Germinal center (tissue), 1 donor: ENCODE measurements around the gene GAGE2A.
A peak's percentile ranks its signal among the peaks of the same experiment; 100 is the strongest.
"Not testable (repeated sequence)": the region's sequence is repeated elsewhere in the genome, so short reads cannot be mapped to it uniquely, and the experiment has no call there.

Source experiments
- DNase-seq: peaks from one replicate; pipeline ENCODE4 v3.0.0; 2012; ENCODE audit warnings: mixed read lengths, low spot score

GAGE2A gene

GRCh38 chrX:49589196-49589595, at the start of gene GAGE2A:
Gene GAGE2A, plus strand, starts transcription at chrX:49589496. Its CDS starts 1,155 bp downstream, at chrX:49590651.
- DNase-seq, result not testable (repeated sequence)

- DNase-seq, result not testable (repeated sequence)
These were observed 47.9 kb upstream of the GAGE2A start, which contains the start of gene GAGE12D for GRCh38 chrX:49541433-49541832. Gene GAGE12D, plus strand, starts transcription at chrX:49541733. Its CDS starts 1,155 bp downstream, at chrX:49542888.

GRCh38 chrX:49550989-49551388, 38.3 kb upstream of the GAGE2A start, which contains the start of gene GAGE12E:
Gene GAGE12E, plus strand, starts transcription at chrX:49551289. Its CDS starts 1,155 bp downstream, at chrX:49552444.
- DNase-seq, result not testable (repeated sequence)

GRCh38 chrX:49560542-49560941, 28.8 kb upstream of the GAGE2A start, which contains the start of gene GAGE12F:
Gene GAGE12F, plus strand, starts transcription at chrX:49560842. Its CDS starts 1,155 bp downstream, at chrX:49561997.
- not testable (repeated sequence) for DNase-seq

GRCh38 chrX:49568728-49569127, 20.6 kb upstream of the GAGE2A start:
- DNase-seq, result not testable (repeated sequence)

- DNase-seq, result not testable (repeated sequence)
These were observed 20.1 kb upstream of the GAGE2A start for GRCh38 chrX:49569152-49569551.

GRCh38 chrX:49570100-49570499, 19.2 kb upstream of the GAGE2A start, which contains the start of gene GAGE12G:
Gene GAGE12G, plus strand, starts transcription at chrX:49570400. Its CDS starts 1,155 bp downstream, at chrX:49571555.
- not testable (repeated sequence) for DNase-seq

GRCh38 chrX:49579649-49580048, 9.6 kb upstream of the GAGE2A start, which contains the start of gene GAGE12H:
Gene GAGE12H, plus strand, starts transcription at chrX:49579949. Its CDS starts 1,155 bp downstream, at chrX:49581104.
- not testable (repeated sequence) for DNase-seq

- not testable (repeated sequence) for DNase-seq
These were observed 628 bp downstream of the GAGE2A start for GRCh38 chrX:49589769-49590478.

- DNase-seq, result not testable (repeated sequence)
These were observed 1.2 kb downstream of the GAGE2A start for GRCh38 chrX:49590488-49590887.

GRCh38 chrX:49598720-49599119, 9.4 kb downstream of the GAGE2A start, which contains the start of gene GAGE1:
Gene GAGE1, plus strand, starts transcription at chrX:49599020. Its CDS starts 1,155 bp downstream, at chrX:49600175.
- not testable (repeated sequence) for DNase-seq

GRCh38 chrX:49610718-49611310, 21.5 kb downstream of the GAGE2A start:
- no peak for DNase-seq

GRCh38 chrX:49618574-49618973, 29.3 kb downstream of the GAGE2A start:
- no peak for DNase-seq

GRCh38 chrX:49627086-49627777, 37.9 kb downstream of the GAGE2A start:
- DNase-seq, result peak; percentile 7

GRCh38 chrX:49644991-49645637, 55.8 kb downstream of the GAGE2A start:
- no peak for DNase-seq
